OCI-LY1 (cell line): ENCODE data around the gene NOTUM.
A peak's percentile ranks its signal among the peaks of the same experiment; 100 is the strongest.

Experiments used
- H2AFZ ChIP-seq: fragments of 200-600 bp; sonication (generic), shearing (Covaris generic); 2 replicates; pipeline ENCODE4 v1.6.0; 2014; ENCODE audit warnings: antibody characterized with exemption, mild to moderate bottlenecking, low read length
- H3F3A ChIP-seq: fragments of 200-600 bp; sonication (generic), shearing (Covaris generic); 2 replicates; pipeline ENCODE4 v1.6.0; 2014; ENCODE audit warnings: mild to moderate bottlenecking, antibody characterized with exemption, low read length, moderate library complexity; ENCODE audit not compliant: insufficient read depth
- H3K27ac ChIP-seq: fragments of 200-600 bp; sonication (generic); 2 replicates; pipeline ENCODE4 v1.5.1; 2014; ENCODE audit warnings: low read length, mixed run types, mild to moderate bottlenecking, low read depth; ENCODE audit not compliant: poor library complexity, severe bottlenecking
- H3K27me3 ChIP-seq: fragments of 200-600 bp; sonication (generic); 2 replicates; pipeline ENCODE4 v1.6.0; 2014; ENCODE audit warnings: antibody characterized with exemption, mild to moderate bottlenecking, low read length, moderate library complexity; ENCODE audit not compliant: insufficient read depth
- H3K36me3 ChIP-seq: fragments of 200-600 bp; sonication (generic); 2 replicates; pipeline ENCODE4 v1.6.1; 2014; ENCODE audit warnings: mild to moderate bottlenecking, antibody characterized with exemption, low read length, moderate library complexity, mixed read lengths; ENCODE audit not compliant: insufficient read depth
- H3K4me1 ChIP-seq: fragments of 200-600 bp; sonication (generic); 2 replicates; pipeline ENCODE4 v1.5.1; 2014; ENCODE audit warnings: mild to moderate bottlenecking, low read length, moderate library complexity; ENCODE audit not compliant: insufficient read depth, severe bottlenecking
- H3K4me2 ChIP-seq: fragments of 200-600 bp; sonication (generic), shearing (Covaris generic); 2 replicates; pipeline ENCODE4 v1.6.1; 2014; ENCODE audit warnings: low read length
- H3K4me3 ChIP-seq: fragments of 200-600 bp; sonication (generic); 2 replicates; pipeline ENCODE4 v1.5.1; 2014; ENCODE audit warnings: low read length, low read depth, mild to moderate bottlenecking, mixed read lengths; ENCODE audit not compliant: poor library complexity, severe bottlenecking
- H3K79me2 ChIP-seq: fragments of 200-600 bp; shearing (Covaris generic); 2 replicates; pipeline ENCODE4 v1.6.1; 2016; ENCODE audit warnings: mixed run types, low read length, mixed read lengths; ENCODE audit not compliant: insufficient read depth
- H3K9ac ChIP-seq: fragments of 200-600 bp; sonication (generic), shearing (Covaris generic); 2 replicates; pipeline ENCODE4 v1.6.1; 2014; ENCODE audit warnings: mild to moderate bottlenecking, low read length, mixed read lengths
- H3K9me2 ChIP-seq: fragments of 200-600 bp; sonication (generic), shearing (Covaris generic); 2 replicates; pipeline ENCODE4 v1.6.1; 2014; ENCODE audit warnings: low read depth, mild to moderate bottlenecking, low read length, mixed read lengths
- H3K9me3 ChIP-seq: fragments of 200-600 bp; shearing (Covaris generic); 2 replicates; pipeline ENCODE4 v1.6.1; 2014; ENCODE audit warnings: low read length, mixed read lengths
- H4K20me1 ChIP-seq: fragments of 200-600 bp; sonication (generic), shearing (Covaris generic); 2 replicates; pipeline ENCODE4 v1.6.0; 2016; ENCODE audit warnings: mild to moderate bottlenecking, low read length; ENCODE audit not compliant: insufficient read depth
- CTCF ChIP-seq: fragments of 200-600 bp; sonication (generic), shearing (Covaris generic); IDR thresholded peaks from 2 replicates; pipeline ENCODE4 v1.5.1; 2017; ENCODE audit warnings: mild to moderate bottlenecking, antibody characterized with exemption, low read length, moderate library complexity, mixed read lengths
- EZH2 ChIP-seq: fragments of 200-600 bp; sonication (generic), shearing (Covaris generic); IDR thresholded peaks from 2 replicates; pipeline ENCODE4 v1.8.0; 2017; ENCODE audit warnings: borderline replicate concordance, mixed run types, mild to moderate bottlenecking, antibody characterized with exemption, low read length, moderate library complexity, mixed read lengths

Gene NOTUM

GRCh38 chr17:81916234-81917001 lies 44.6 kb downstream of the NOTUM start:
- Histone ChIP-seq H3K79me2 (no peaks in the 10 kb centered on the region), H4K20me1 (no peaks in the 10 kb centered on the region)

DNA sequence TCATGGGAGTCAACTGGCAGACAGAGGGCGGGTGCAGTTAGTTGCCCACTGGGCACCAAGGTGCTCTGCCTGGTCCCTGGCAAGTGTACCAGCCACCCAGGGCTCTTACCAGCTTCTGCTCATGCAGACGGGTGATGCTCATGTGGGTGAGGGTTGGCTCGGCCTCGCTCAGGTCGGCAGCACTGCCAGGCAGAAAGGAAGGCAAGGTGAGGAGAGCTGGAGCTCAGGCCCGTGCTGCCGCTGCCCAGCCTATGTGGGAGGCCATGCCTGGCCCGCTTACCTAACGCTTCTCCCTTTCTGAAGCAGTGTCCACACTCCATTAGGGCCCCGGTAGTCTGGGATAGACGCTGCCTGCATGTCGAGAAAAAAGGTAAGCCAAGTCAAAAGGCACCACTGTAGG lies 45.7 kb downstream of the NOTUM start:
- no peak overlapping the region for H3K27ac ChIP-seq
- no peak overlapping the region for H3K4me3 ChIP-seq
- no peaks in the 10 kb centered on the region for H3F3A ChIP-seq
- no peaks in the 10 kb centered on the region for H3K79me2 ChIP-seq
- H3K9me3 ChIP-seq, result no peaks in the 10 kb centered on the region
- H3K36me3 ChIP-seq, result peaks cover 46% of the 10 kb centered on the region
- H2AFZ ChIP-seq, result no peak overlapping the region
- H3K4me2 ChIP-seq, result no peak overlapping the region
- no peaks in the 10 kb centered on the region for H4K20me1 ChIP-seq
- H3K9me2 ChIP-seq, result no peaks in the 10 kb centered on the region
- no peak overlapping the region for H3K9ac ChIP-seq
- no peaks in the 10 kb centered on the region for H3K27me3 ChIP-seq
- H3K4me1 ChIP-seq, result peaks cover 31% of the 10 kb centered on the region
- TF ChIP-seq EZH2 (no peak), CTCF (no peak)

More at GRCh38 chr17:81916234-81917001, 44.6 kb downstream of the NOTUM start:
- Histone ChIP-seq H3K27ac (no peak overlapping the region), H3F3A (no peaks in the 10 kb centered on the region), H3K27me3 (no peaks in the 10 kb centered on the region), H3K9me2 (no peaks in the 10 kb centered on the region), H3K4me1 (peaks cover 28% of the 10 kb centered on the region), H3K4me2 (peak overlapping the region; percentile 98), H3K9me3 (no peaks in the 10 kb centered on the region), H3K4me3 (peak overlapping the region; percentile 94), H3K36me3 (peaks cover 57% of the 10 kb centered on the region), H2AFZ (no peak overlapping the region), H3K9ac (peak overlapping the region; percentile 88; the same call in 1 of the 2 replicates)
- no peak for TF ChIP-seq CTCF
- no peak for TF ChIP-seq EZH2

GRCh38 chr17:81914103-81914850 lies 46.7 kb downstream of the NOTUM start:
- TF ChIP-seq EZH2 (no peak), CTCF (no peak)
- H3K79me2 ChIP-seq, result no peaks in the 10 kb centered on the region
- peaks cover 46% of the 10 kb centered on the region for H3K36me3 ChIP-seq

More at GRCh38 chr17:81914103-81914850, 46.7 kb downstream of the NOTUM start:
- Histone ChIP-seq H4K20me1 (no peaks in the 10 kb centered on the region), H3K4me3 (no peak overlapping the region), H3K4me2 (no peak overlapping the region), H3K9me3 (no peaks in the 10 kb centered on the region), H3F3A (no peaks in the 10 kb centered on the region), H3K27me3 (no peaks in the 10 kb centered on the region), H3K27ac (no peak overlapping the region), H3K9ac (no peak overlapping the region), H3K9me2 (no peaks in the 10 kb centered on the region), H2AFZ (no peak overlapping the region), H3K4me1 (peaks cover 40% of the 10 kb centered on the region)
